Measurements from ENCODE around the gene DHX30. TPM values are rescaled to one million over a fixed set of nuclear protein-coding genes. Genes with fewer than 3 reads are reported as not detected.

Gene DHX30
- total RNA-seq, 1 donor from 2014 or later: 77.4 TPM

DNA sequence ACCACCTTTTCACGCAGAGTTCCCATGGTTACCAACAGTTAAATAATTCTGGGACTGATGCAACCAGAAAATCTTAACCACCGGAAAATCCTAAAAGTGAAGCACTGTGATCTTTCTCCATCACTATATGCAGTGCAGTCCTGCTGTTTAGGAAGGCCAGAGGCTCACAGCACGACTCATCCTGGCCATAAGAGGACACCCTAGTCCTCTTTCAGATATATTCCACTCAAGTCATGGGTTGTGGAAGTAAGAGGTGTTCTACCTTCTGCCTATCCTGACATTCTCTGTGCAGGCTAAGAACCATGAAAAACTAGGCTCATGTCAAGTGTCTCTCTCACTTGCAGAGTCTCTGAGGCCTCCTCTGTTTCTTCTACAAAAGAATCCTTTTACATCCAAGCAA is 67.2 kb downstream of the DHX30 start:
- no peak overlapping the region for H3K4me3 Mint-ChIP-seq
- no peaks in the 10 kb centered on the region for H3K9me3 Mint-ChIP-seq
- CTCF ChIA-PET: no interaction called here
- H3K36me3 Mint-ChIP-seq (ENCODE audit: low read depth): peaks cover 84% of the 10 kb centered on the region
- TF ChIP-seq, protein P1, sequence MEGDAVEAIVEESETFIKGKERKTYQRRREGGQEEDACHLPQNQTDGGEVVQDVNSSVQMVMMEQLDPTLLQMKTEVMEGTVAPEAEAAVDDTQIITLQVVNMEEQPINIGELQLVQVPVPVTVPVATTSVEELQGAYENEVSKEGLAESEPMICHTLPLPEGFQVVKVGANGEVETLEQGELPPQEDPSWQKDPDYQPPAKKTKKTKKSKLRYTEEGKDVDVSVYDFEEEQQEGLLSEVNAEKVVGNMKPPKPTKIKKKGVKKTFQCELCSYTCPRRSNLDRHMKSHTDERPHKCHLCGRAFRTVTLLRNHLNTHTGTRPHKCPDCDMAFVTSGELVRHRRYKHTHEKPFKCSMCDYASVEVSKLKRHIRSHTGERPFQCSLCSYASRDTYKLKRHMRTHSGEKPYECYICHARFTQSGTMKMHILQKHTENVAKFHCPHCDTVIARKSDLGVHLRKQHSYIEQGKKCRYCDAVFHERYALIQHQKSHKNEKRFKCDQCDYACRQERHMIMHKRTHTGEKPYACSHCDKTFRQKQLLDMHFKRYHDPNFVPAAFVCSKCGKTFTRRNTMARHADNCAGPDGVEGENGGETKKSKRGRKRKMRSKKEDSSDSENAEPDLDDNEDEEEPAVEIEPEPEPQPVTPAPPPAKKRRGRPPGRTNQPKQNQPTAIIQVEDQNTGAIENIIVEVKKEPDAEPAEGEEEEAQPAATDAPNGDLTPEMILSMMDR (IDR thresholded peaks at IDR 0.05): no peak
- ATAC-seq (ENCODE audit: low read depth) (no peak), DNase-seq (no peak)
- no peaks in the 10 kb centered on the region for H3K4me1 Mint-ChIP-seq
- H3K27me3 Mint-ChIP-seq: no peaks in the 10 kb centered on the region
- H3K27ac Mint-ChIP-seq: no peak overlapping the region
- POLR2A ChIA-PET: no interaction called here
- intact Hi-C loops (cut with micrococcal nuclease): no loop called here

DNA sequence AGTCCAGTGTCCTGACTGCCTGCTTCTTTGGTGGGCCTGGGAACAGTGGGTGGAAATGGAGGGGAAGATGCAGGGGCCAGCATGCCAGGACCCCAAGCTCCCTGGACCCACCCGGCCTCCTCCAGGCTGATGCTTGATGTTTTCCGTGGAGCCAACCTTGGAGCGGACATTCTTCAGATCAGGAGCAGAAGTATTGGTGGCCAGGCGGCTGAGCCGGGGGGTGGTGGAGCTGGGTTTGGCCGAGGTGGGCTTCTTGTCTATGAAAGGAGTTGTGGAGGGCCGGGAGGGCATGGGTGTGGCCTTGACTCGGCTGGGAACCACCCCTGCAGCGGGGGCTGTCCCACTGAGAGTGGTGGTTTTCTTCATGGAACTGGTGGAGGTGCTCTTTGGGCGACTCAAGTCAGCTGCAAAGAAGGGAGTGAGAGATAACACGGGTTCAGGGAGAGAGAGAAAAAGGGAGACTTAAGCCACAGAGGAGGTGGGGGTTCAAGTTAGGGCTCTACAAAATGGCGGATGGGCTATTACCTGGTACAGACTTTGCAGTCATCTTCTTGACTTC is 67.8 kb downstream of the DHX30 start:
- TF ChIP-seq, protein P1 (IDR thresholded peaks at IDR 0.05): no peak
- CTCF ChIA-PET: no interaction called here
- no peak overlapping the region for H3K4me3 Mint-ChIP-seq
- DNase-seq (no peak), ATAC-seq (ENCODE audit: low read depth) (no peak)
- POLR2A ChIA-PET: no interaction called here
- intact Hi-C loops (cut with micrococcal nuclease): no loop called here
- H3K36me3 Mint-ChIP-seq (ENCODE audit: low read depth): peaks cover 84% of the 10 kb centered on the region
- H3K27me3 Mint-ChIP-seq: no peaks in the 10 kb centered on the region
- H3K4me1 Mint-ChIP-seq: no peaks in the 10 kb centered on the region
- H3K9me3 Mint-ChIP-seq: no peaks in the 10 kb centered on the region
- H3K27ac Mint-ChIP-seq: no peak overlapping the region

DNA sequence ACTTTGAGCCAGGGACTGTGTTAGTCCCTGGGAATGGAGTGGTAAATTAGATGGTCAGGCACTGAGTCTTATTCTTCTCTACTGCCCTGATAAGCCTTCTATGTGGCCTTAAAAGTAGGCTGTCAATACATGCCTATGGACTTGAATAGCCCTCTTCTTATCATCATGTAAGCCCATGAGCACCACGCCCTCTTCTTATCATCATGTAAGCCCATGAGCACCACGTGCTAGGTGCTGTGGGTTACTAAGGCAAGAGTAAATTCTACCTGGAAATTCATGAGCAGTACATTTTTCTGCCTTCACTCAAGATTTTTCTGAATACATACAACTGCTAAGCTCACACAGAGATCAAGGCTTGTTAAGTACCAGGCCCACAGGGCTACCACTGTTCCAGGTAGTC is 68.5 kb downstream of the DHX30 start:
- TF ChIP-seq, protein P1 (IDR thresholded peaks at IDR 0.05): no peak
- no peak overlapping the region for H3K4me3 Mint-ChIP-seq
- intact Hi-C loops (cut with micrococcal nuclease): no loop called here
- ATAC-seq (ENCODE audit: low read depth) (no peak), DNase-seq (no peak)
- no peak overlapping the region for H3K27ac Mint-ChIP-seq
- no peaks in the 10 kb centered on the region for H3K4me1 Mint-ChIP-seq
- peaks cover 78% of the 10 kb centered on the region for H3K36me3 Mint-ChIP-seq (ENCODE audit: low read depth)
- no peaks in the 10 kb centered on the region for H3K9me3 Mint-ChIP-seq
- H3K27me3 Mint-ChIP-seq: no peaks in the 10 kb centered on the region
- ChIA-PET POLR2A (no interaction called here), CTCF (no interaction called here)

DNA sequence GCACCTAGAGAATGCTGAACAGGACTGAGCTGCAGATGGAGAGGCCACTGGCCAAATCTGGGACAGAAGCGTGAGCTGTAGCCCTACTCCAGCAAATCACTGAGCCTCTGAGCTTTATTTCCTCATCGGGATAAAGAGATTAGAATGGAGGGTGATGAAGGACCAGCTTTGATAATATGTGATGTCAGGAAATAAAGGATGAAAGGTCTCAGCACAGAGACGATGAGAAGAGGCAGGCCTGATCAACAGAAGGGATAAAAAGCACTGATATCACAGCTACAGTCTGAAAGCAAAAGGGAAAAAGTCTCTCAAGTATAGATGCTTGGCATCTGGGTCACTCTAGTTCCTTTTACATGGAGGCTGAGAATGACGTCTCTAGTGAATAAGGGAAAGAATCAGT is 70.0 kb downstream of the DHX30 start:
- ChIA-PET POLR2A (no interaction called here), CTCF (interaction anchor here (1.0 kb wide), 1 partner anchor 117 kb away, joined by 3 read pairs; no protein-coding TSS in a partner anchor)
- TF ChIP-seq, protein P1 (IDR thresholded peaks at IDR 0.05): no peak
- no peaks in the 10 kb centered on the region for H3K9me3 Mint-ChIP-seq
- no peaks in the 10 kb centered on the region for H3K27me3 Mint-ChIP-seq
- ATAC-seq (ENCODE audit: low read depth): no peak
- intact Hi-C loops (cut with micrococcal nuclease): no loop called here
- H3K27ac Mint-ChIP-seq: no peak overlapping the region
- no peak for DNase-seq
- H3K4me3 Mint-ChIP-seq: no peak overlapping the region
- no peaks in the 10 kb centered on the region for H3K4me1 Mint-ChIP-seq
- H3K36me3 Mint-ChIP-seq (ENCODE audit: low read depth): peaks cover 76% of the 10 kb centered on the region

DNA sequence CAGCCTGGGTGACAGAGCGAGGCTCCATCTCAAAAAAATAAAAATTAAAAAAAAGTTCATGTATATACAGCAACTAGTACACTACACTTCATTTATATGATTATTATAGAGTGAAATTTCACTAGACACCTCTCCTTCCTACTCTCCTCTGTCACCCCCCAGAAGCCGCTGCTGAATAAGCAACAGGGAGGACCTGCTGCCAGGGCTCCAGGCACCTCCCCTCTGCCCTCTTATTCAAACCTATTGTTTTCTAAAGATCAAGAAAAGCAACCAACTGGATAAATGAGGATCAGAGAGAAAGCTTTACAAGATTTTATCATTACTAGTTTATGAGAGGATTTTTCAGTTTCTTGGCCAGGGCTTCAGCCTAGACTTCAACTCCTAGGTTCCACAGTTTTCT is 71.5 kb downstream of the DHX30 start:
- POLR2A ChIA-PET: interaction anchor here (1.0 kb wide), 1 partner anchor 50 kb away, joined by 3 read pairs; no protein-coding TSS in a partner anchor
- Mint-ChIP-seq H3K4me1 (no peaks in the 10 kb centered on the region), H3K4me3 (no peak overlapping the region), H3K27me3 (no peaks in the 10 kb centered on the region), H3K27ac (no peak overlapping the region), H3K36me3 (ENCODE audit: low read depth) (peaks cover 65% of the 10 kb centered on the region), H3K9me3 (no peaks in the 10 kb centered on the region)
- TF ChIP-seq, protein P1 (IDR thresholded peaks at IDR 0.05): no peak
- DNase-seq: no peak
- intact Hi-C loops (cut with micrococcal nuclease): no loop called here
- CTCF ChIA-PET: no interaction called here
- no peak for ATAC-seq (ENCODE audit: low read depth)
